Measurements from ENCODE around the gene KCND2.
"Not testable (repeated sequence)": the region's sequence is repeated elsewhere in the genome, so short reads cannot be mapped to it uniquely, and the experiment has no call there.

Gene KCND2

DNA sequence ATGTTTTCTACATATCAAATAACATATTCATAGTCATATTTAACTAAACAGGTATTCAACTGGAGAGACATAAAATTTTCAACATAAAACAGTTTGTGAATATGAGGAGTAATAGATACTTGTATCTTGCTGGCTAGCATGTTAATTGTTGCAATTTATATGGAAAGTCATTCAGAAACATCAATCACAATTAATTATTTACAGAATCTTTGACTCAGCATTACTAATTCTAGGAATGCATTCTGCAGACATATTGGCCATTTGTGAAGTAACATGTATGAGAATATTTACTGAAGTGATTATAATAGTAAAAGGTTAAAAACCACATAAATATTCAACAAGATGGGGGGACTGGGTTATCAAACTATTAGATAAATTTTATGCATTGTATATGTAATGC is 381.3 kb downstream of the KCND2 start:
- no peaks in the 10 kb centered on the region for H3K36me3 ChIP-seq (ENCODE audit: insufficient read depth, low read length)
- H3K4me1 ChIP-seq (ENCODE audit: insufficient read depth, low read length) = no peaks in the 10 kb centered on the region
- H3K9me3 ChIP-seq (ENCODE audit: control insufficient read depth, insufficient read depth, low read length) = no peaks in the 10 kb centered on the region
- no peak overlapping the region for H3K9ac ChIP-seq (ENCODE audit: low read depth, low read length)

DNA sequence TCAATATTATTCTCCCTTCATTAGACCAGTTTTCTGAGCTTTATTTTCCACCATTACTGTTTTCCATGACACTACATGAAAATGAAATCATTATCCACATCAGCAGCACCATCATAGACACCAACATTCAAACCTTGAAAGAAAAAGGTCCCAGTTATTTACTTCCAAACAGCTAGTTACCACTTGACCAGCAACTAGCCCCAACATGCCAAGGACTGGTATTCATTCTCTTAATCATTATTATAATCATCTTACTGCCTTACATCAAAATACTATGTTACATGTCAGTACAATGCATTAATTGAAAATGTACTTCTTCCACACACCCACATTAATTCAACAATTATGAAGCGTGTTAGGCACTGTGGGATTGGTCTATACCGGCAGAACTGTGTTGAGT is 385.5 kb downstream of the KCND2 start:
- Histone ChIP-seq H3K9me3 (ENCODE audit: control insufficient read depth, insufficient read depth, low read length) (no peaks in the 10 kb centered on the region), H3K9ac (ENCODE audit: low read depth, low read length) (no peak overlapping the region), H3K4me1 (ENCODE audit: insufficient read depth, low read length) (no peaks in the 10 kb centered on the region), H3K36me3 (ENCODE audit: insufficient read depth, low read length) (no peaks in the 10 kb centered on the region)

DNA sequence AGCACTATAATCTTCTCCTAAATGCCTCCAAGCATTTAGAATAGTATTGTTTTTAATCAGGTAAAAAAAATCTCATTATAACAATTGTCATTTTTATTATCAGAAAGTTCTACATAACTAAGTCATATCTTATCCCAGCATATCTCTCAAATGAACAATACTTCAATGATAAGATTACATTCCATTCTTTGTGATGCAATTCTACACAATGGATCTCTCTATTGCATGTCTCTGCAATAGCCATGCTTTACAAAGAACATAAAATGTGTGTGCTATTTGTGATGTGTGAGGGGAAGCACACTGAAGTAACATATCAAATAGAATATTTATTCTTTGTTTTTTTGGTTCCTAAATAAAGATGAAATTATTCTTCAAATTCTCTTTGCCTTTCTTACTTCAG is 389.3 kb downstream of the KCND2 start:
- Histone ChIP-seq H3K36me3 (ENCODE audit: insufficient read depth, low read length) (no peaks in the 10 kb centered on the region), H3K9ac (ENCODE audit: low read depth, low read length) (no peak overlapping the region), H3K9me3 (ENCODE audit: control insufficient read depth, insufficient read depth, low read length) (no peaks in the 10 kb centered on the region), H3K4me1 (ENCODE audit: insufficient read depth, low read length) (no peaks in the 10 kb centered on the region)

DNA sequence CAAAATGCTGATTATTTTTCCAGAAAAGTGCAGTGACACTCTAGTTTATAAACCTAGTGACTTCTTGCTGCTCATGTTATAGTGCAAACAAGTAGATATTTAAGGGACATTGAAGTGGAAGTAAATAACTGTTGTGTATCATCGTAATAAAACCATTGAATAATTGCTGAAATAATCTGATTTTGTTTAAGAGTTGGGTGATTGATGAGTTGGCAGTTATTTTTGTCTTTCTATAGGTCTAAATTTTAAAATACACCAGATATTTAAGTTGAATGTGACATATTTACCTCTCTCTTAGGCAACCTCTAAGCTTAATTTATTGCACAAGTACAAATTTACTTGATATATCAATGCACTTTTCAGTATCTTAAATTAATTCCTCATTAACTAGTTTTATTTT is 392.1 kb downstream of the KCND2 start:
- H3K36me3 ChIP-seq (ENCODE audit: insufficient read depth, low read length) = no peaks in the 10 kb centered on the region
- no peak overlapping the region for H3K9ac ChIP-seq (ENCODE audit: low read depth, low read length)
- no peaks in the 10 kb centered on the region for H3K4me1 ChIP-seq (ENCODE audit: insufficient read depth, low read length)
- H3K9me3 ChIP-seq (ENCODE audit: control insufficient read depth, insufficient read depth, low read length) = no peaks in the 10 kb centered on the region

DNA sequence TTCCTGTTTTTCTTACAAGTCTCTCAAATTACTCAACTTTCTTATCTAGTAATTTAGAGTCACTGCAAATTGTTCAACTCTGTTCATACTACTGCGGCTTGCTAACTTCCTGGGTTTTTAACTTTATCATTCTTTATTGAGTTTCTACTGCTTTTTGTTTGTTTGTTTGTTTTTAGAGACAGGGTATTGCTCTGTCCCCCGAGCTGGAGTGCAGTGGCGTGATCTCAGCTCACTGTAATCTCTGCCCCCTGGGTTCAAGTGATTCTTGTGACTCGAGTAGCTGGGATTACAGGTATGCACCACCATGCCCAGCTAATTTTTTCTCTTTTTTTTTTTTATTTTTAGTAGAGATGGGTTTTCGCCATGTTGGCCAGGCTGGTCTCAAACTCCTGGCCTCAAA is 402.1 kb downstream of the KCND2 start:
- Histone ChIP-seq H3K9me3 (ENCODE audit: control insufficient read depth, insufficient read depth, low read length) (0 out of 2 replicates have a peak, but pooled peaks cover 2% of the 10 kb centered on the region), H3K36me3 (ENCODE audit: insufficient read depth, low read length) (no peaks in the 10 kb centered on the region), H3K9ac (ENCODE audit: low read depth, low read length) (no peak overlapping the region), H3K4me1 (ENCODE audit: insufficient read depth, low read length) (no peaks in the 10 kb centered on the region)

DNA sequence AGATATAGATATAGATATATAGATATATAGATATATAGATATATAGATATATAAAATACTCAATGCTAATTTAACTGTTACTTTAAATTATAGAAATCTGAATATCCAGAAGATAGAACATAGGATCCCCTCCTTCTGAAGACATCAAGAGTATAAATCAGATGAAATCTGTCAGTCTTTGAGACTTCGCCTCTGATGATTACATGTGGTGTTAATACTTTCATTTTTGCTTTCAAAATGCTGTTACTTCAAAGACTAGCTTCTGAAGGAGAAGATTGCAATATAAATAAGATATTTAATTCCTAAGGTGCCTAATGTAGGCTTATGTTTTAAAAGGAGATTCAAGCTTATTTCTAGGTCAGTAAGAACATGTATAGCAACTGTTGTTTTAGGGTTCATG is 404.6 kb downstream of the KCND2 start:
- H3K4me1 ChIP-seq (ENCODE audit: insufficient read depth, low read length) = no peaks in the 10 kb centered on the region
- no peaks in the 10 kb centered on the region for H3K9me3 ChIP-seq (ENCODE audit: control insufficient read depth, insufficient read depth, low read length)
- no peak overlapping the region for H3K9ac ChIP-seq (ENCODE audit: low read depth, low read length)
- H3K36me3 ChIP-seq (ENCODE audit: insufficient read depth, low read length) = no peaks in the 10 kb centered on the region

DNA sequence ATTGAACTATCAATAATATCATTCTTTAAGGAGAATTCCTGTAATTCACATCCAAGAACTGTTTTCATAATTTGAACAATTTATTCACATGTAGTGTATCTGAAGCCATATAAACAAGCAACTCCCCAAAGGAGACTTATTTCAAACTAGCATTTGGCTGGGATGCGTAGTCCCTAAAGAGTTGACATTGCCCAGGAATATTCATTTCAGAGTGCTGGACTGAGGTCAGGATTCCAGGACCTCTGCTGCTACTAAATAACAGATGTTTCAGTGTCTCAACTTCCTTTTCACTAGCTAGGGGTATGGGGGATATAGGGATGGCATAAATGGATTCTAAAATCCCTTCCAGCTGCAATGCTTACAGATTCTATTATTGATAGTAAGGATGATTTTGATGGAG is 408.0 kb downstream of the KCND2 start:
- Histone ChIP-seq H3K36me3 (ENCODE audit: insufficient read depth, low read length) (no peaks in the 10 kb centered on the region), H3K9ac (ENCODE audit: low read depth, low read length) (no peak overlapping the region), H3K9me3 (ENCODE audit: control insufficient read depth, insufficient read depth, low read length) (no peaks in the 10 kb centered on the region), H3K4me1 (ENCODE audit: insufficient read depth, low read length) (no peaks in the 10 kb centered on the region)

DNA sequence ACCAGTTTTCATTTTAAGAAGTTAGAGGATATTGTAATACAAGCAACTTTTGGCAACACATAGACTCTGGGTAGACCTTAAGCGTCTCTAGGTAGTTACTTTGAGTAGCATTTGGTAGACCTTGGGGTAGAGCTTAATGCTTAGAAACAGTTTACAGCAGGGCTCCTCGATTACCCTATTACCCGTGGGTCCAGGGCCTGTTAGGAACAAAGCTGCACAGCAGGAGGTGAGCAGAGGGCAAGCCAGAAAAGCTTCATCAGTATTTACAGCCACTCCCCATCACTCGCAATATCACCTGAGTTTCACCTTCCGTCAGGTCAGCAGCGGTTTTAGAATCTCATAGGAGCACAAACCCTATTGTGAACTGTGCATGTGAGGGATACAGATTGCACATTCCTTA is 411.5 kb downstream of the KCND2 start:
- H3K36me3 ChIP-seq (ENCODE audit: insufficient read depth, low read length) = no peaks in the 10 kb centered on the region
- no peaks in the 10 kb centered on the region for H3K4me1 ChIP-seq (ENCODE audit: insufficient read depth, low read length)
- no peaks in the 10 kb centered on the region for H3K9me3 ChIP-seq (ENCODE audit: control insufficient read depth, insufficient read depth, low read length)
- no peak overlapping the region for H3K9ac ChIP-seq (ENCODE audit: low read depth, low read length)

DNA sequence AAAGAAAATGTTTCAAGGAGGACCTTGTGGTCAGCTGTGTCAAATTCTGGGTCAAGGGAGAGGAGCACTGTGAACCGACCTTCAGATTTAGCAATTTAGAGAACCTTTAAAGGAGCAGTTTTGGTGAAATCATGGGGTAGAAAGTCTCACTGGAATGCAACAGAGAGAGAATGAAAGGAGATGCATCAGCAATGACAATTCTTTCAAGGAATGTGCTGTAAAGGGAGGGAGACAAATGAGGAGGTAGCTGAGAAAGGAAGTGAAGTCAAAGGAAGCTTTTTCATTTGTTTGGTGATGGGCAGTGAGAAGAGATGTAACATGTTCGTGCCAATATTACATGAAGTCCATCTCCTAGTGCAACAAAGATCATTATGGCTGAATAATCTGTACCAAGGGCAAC is 418.9 kb downstream of the KCND2 start:
- H3K9me3 ChIP-seq (ENCODE audit: control insufficient read depth, insufficient read depth, low read length) = no peaks in the 10 kb centered on the region
- no peaks in the 10 kb centered on the region for H3K36me3 ChIP-seq (ENCODE audit: insufficient read depth, low read length)
- no peak overlapping the region for H3K9ac ChIP-seq (ENCODE audit: low read depth, low read length)
- H3K4me1 ChIP-seq (ENCODE audit: insufficient read depth, low read length) = no peaks in the 10 kb centered on the region

DNA sequence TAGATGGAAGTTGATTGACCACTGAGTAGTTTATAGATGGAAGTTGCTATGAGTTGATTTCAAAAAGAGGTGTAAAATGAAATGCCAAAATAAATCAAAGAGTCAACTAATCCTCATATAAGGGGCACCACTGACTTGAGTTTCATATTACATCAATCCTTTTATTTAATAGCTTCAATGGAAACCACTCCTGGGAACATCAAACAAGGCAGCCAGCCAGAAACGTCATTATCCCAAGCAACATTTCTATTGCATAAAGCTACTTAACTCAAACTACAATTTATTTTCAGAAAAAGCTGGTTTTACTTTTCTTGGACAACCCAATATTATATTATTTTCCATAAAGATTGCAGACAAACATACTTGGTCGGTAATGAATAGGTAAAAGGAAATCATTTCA is 422.9 kb downstream of the KCND2 start:
- Histone ChIP-seq H3K36me3 (ENCODE audit: insufficient read depth, low read length) (no peaks in the 10 kb centered on the region), H3K9me3 (ENCODE audit: control insufficient read depth, insufficient read depth, low read length) (no peaks in the 10 kb centered on the region), H3K4me1 (ENCODE audit: insufficient read depth, low read length) (no peaks in the 10 kb centered on the region), H3K9ac (ENCODE audit: low read depth, low read length) (no peak overlapping the region)

DNA sequence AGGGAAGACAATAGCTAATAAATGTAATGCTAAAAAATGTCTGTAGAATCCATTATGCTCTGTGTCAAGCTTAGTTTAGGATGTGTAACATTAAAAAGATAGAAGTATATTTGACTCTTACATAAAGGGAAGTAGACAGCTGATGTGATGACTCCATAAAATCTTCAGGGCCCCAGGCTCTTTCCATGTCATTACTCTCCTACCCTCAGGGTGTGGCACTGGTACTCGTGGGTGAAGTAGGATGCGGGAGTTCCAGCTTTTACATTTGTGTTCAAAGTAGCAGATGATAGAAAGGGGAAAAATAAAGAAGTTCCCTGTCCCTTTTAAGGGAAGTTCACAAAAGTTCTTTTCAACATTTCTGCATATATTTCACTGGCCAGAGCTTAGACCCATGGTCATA is 427.8 kb downstream of the KCND2 start:
- Histone ChIP-seq H3K9ac (ENCODE audit: low read depth, low read length) (no peak overlapping the region), H3K36me3 (ENCODE audit: insufficient read depth, low read length) (no peaks in the 10 kb centered on the region), H3K4me1 (ENCODE audit: insufficient read depth, low read length) (no peaks in the 10 kb centered on the region), H3K9me3 (ENCODE audit: control insufficient read depth, insufficient read depth, low read length) (no peaks in the 10 kb centered on the region)

DNA sequence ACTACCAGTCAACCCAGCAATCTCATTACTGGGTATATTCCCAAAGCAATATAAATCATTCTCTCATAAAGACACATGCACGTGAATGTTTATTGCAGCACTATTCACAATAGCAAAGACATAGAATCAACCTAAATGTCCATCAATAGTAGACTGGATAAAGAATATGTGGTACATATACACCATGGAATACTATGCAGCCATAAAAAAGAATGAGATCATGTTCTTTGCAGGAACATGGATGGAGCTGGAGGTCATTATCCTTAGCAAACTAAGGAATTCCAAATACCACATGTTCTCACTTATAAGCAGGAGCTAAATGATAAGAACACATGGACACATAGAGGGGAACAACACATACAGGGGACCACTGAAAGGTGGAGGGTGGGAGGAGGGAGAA is 429.4 kb downstream of the KCND2 start:
- H3K4me1 ChIP-seq (ENCODE audit: insufficient read depth, low read length); H3K9ac ChIP-seq (ENCODE audit: low read depth, low read length); H3K36me3 ChIP-seq (ENCODE audit: insufficient read depth, low read length); H3K9me3 ChIP-seq (ENCODE audit: control insufficient read depth, insufficient read depth, low read length): not testable (repeated sequence)

DNA sequence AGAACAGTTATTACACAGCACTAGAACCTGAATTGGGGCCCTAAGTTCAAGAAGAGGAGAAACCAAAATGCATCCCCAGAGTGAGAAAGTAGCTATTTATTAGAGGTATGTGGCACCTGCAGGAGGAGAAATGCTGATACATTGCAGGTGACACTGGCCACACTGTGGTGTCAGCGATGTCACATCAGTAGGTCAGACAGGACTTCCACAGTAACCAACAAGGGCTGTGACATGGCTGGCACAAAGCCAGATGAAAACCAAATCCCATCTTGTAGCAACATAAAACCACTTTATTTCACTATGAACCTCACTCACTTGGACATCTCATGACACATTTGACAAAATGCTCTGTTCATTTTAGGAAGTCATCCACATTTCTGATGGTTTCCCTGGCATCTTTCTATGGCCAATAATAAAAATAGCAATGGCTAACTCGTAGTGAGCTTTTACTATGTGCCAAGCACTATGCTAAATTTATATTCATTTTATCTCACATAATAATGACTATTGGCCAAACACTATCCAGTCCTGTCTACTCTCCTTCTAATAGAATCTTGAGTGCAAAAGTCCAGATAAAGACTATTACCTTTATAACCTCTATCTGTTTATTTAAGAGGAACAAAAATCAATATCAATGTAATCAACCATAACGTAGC is 430.7 kb downstream of the KCND2 start:
- Histone ChIP-seq H3K36me3 (ENCODE audit: insufficient read depth, low read length) (no peaks in the 10 kb centered on the region), H3K9ac (ENCODE audit: low read depth, low read length) (no peak overlapping the region), H3K4me1 (ENCODE audit: insufficient read depth, low read length) (no peaks in the 10 kb centered on the region), H3K9me3 (ENCODE audit: control insufficient read depth, insufficient read depth, low read length) (no peaks in the 10 kb centered on the region)

DNA sequence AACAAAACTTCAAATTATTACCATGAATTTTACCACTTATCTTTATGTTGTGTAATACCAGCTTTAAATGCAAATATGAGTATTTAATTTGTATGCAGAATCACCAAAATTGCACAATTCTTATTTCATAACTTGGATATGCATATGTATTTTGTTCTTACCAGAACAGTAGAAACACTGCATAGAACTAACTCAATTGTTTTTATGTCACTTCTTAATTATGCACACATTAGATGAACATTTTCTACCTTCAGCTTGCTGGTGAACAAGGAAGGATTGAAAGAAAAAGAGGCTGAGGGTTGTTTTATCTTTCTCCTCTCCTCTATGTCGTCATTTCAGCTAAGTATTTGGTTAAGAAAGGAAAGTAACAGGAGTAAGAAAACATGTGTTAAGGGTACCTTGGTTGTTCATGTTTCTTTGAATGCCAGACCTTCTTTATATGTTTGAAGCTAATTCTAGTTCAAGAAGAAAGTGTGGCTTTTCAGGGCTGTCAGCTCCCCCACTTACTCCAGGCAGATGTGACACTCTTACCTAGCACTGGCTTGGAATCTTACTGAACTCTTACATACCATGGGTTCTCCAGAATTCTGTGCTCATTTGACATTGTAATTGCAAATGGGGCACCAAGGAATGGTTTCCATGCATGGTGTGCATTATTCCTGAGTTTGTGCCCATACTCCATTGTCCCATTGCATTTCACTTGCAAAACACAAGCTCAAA is 436.4 kb downstream of the KCND2 start:
- H3K9ac ChIP-seq (ENCODE audit: low read depth, low read length) = no peak overlapping the region
- peaks cover 3% of the 10 kb centered on the region; the same call in 1 of the 2 replicates for H3K4me1 ChIP-seq (ENCODE audit: insufficient read depth, low read length)
- no peaks in the 10 kb centered on the region for H3K9me3 ChIP-seq (ENCODE audit: control insufficient read depth, insufficient read depth, low read length)
- H3K36me3 ChIP-seq (ENCODE audit: insufficient read depth, low read length) = no peaks in the 10 kb centered on the region

DNA sequence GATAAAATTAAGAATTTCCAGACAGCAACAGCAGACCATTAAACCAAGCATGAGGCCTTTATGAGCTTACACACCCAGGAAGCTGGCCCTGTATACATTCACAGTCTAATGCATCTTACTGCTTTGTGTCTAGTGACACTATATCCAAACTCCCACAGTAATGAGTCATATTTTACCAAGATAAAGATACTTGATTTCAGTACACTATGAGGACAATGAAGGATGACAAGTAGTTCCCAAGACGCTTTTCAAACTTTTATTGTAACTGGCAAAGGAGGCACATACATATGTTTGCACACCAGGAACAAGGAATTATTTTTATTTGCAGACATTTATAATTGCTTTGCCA is 437.0 kb downstream of the KCND2 start:
- H3K4me1 ChIP-seq (ENCODE audit: insufficient read depth, low read length) = peaks cover 3% of the 10 kb centered on the region; the same call in 1 of the 2 replicates
- no peaks in the 10 kb centered on the region for H3K9me3 ChIP-seq (ENCODE audit: control insufficient read depth, insufficient read depth, low read length)
- no peaks in the 10 kb centered on the region for H3K36me3 ChIP-seq (ENCODE audit: insufficient read depth, low read length)
- no peak overlapping the region for H3K9ac ChIP-seq (ENCODE audit: low read depth, low read length)
